Measurements from ENCODE around the gene WDR12. TPM values are rescaled to one million over a fixed set of nuclear protein-coding genes. Genes with fewer than 3 reads are reported as not detected.

The WDR12 gene
- total and polyA plus RNA-seq, 2 of the 4 experiments (the other 2 are of a cell fraction), result 8.6 to 17.0 TPM

DNA sequence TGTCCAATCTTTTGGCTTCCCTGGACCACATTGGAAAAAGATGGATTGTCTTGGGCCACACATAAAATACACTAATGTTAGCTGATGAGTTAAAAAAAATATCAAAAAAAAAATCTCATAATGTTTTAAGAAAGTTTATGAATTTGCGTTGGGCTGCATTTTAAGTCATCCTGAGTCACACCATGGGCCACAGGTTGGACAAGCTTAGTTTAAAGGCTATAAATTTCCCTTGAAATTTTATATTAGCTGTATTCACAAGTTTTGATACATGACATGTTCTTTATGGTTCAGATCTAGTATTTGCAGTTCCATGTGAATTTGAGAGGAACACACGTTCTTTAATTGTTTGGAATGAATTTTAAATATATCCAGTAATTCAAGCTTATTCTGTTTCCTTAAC, 22.5 kb upstream of the WDR12 start:
- Histone ChIP-seq H3K9me1 (ENCODE audit: insufficient read depth, low read length) (peaks cover 12% of the 10 kb centered on the region; the same call in 1 of the 2 replicates), H2BK5ac (ENCODE audit: low read depth, low read length, poor library complexity, severe bottlenecking) (no peak overlapping the region), H2BK120ac (ENCODE audit: low read depth, low read length) (no peak overlapping the region), H3K9me3 (ENCODE audit: control insufficient read depth, insufficient read depth, low read length) (no peaks in the 10 kb centered on the region), H4K91ac (ENCODE audit: insufficient read depth, low read depth, low read length) (no peak overlapping the region), H3K9ac (ENCODE audit: low read depth, low read length) (no peak overlapping the region), H4K8ac (ENCODE audit: low read depth in 2 of 2, low read length in 2 of 2) (no peak overlapping the region), H4K5ac (ENCODE audit: low read depth, low read length) (no peak overlapping the region), H3K4me1 (ENCODE audit: control insufficient read depth, insufficient read depth, low read length) (0 out of 2 replicates have a peak, but pooled peaks cover 1% of the 10 kb centered on the region), H3K18ac (ENCODE audit: low read depth, low read length) (no peak overlapping the region), H3K4me2 (ENCODE audit: low read depth, low read length) (no peak overlapping the region), H3K23ac (ENCODE audit: low read depth, low read length) (no peak overlapping the region), H3K14ac (replicated peaks; ENCODE audit: low read depth, low read length) (no peak overlapping the region), H3K27me3 (ENCODE audit: control insufficient read depth, insufficient read depth, low read length) (no peaks in the 10 kb centered on the region), H3K27ac (ENCODE audit: insufficient read depth, low read length) (no peak overlapping the region), H3K36me3 (ENCODE audit: control insufficient read depth, insufficient read depth, low read length) (peaks cover 7% of the 10 kb centered on the region; the same call in 1 of the 2 replicates), H3K56ac (ENCODE audit: extremely low read depth, insufficient read depth, low read length) (no peak overlapping the region), H3K4ac (ENCODE audit: low read depth, low read length) (no peak overlapping the region), H2AK9ac (replicated peaks; ENCODE audit: low read depth, low read length, poor library complexity) (no peak overlapping the region), H2BK20ac (ENCODE audit: low read depth, low read length) (no peak overlapping the region), H4K20me1 (ENCODE audit: insufficient read depth, low read length) (no peaks in the 10 kb centered on the region), H2BK15ac (ENCODE audit: low read depth, low read length) (no peak overlapping the region), H2AK5ac (ENCODE audit: low read depth, low read length) (no peak overlapping the region), H3K79me1 (ENCODE audit: low read depth in 1 of 2, low read length in 2 of 2) (peaks cover 0 to 5% of the 10 kb centered on the region in 2 experiments; a peak in 1 of 4 replicates), H2AFZ (replicated peaks; ENCODE audit: low read length, poor library complexity) (no peak overlapping the region), H3K4me3 (ENCODE audit: insufficient read depth, low read depth, low read length) (no peak overlapping the region)
- intact Hi-C loops (cut with micrococcal nuclease) (no loop called here), dilution Hi-C loops (cut with HindIII; ENCODE audit: low sequenced_read_pairs, unreplicated experiment) (no loop called here), in situ Hi-C loops (cut with MboI; ENCODE audit: low sequenced_read_pairs) (no loop called here)
- CTCF ChIA-PET, result no interaction called here
- POLR2A ChIA-PET (ENCODE audit: unreplicated experiment), result no interaction called here
- no peak for DNase-seq
- WGBS, 2 experiments (ENCODE audit: extremely low coverage in 2 of 2, insufficient read length in 1 of 2), result no CpG with 5 or more reads among the region's 2 CpGs
- BruUV-seq (replicated peaks), result no TSS peak
- TF ChIP-seq CEBPB (IDR thresholded peaks at IDR 0.05; ENCODE audit: low read depth, low read length), result no peak
- TF ChIP-seq FOS (IDR thresholded peaks at IDR 0.05; ENCODE audit: low read depth, low read length), result no peak
- TF ChIP-seq RAD21 (IDR thresholded peaks at IDR 0.05; ENCODE audit: low read length), result no peak
- TF ChIP-seq SMC3 (IDR thresholded peaks at IDR 0.05; ENCODE audit: low read depth, low read length), result no peak
- TF ChIP-seq, protein P1, sequence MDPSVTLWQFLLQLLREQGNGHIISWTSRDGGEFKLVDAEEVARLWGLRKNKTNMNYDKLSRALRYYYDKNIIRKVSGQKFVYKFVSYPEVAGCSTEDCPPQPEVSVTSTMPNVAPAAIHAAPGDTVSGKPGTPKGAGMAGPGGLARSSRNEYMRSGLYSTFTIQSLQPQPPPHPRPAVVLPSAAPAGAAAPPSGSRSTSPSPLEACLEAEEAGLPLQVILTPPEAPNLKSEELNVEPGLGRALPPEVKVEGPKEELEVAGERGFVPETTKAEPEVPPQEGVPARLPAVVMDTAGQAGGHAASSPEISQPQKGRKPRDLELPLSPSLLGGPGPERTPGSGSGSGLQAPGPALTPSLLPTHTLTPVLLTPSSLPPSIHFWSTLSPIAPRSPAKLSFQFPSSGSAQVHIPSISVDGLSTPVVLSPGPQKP (IDR thresholded peaks at IDR 0.05; ENCODE audit: borderline replicate concordance, low read depth, low read length), result no peak
- ATAC-seq (ENCODE audit: low read depth), result no peak
